Measurements from ENCODE around the gene PPP1R12B.
"Not testable (repeated sequence)": the region's sequence is repeated elsewhere in the genome, so short reads cannot be mapped to it uniquely, and the experiment has no call there.

GRCh38 chr1:202448140-202448539 is 99.6 kb downstream of the PPP1R12B start:
- not testable (repeated sequence) for TF ChIP-seq CTCF (IDR thresholded peaks at IDR 0.05; ENCODE audit: extremely low read depth in 1 of 2, insufficient read depth in 1 of 2, low read depth in 1 of 2, low read length in 2 of 2); EZH2 (IDR thresholded peaks at IDR 0.05; ENCODE audit: borderline replicate concordance, low read depth, low read length, severe bottlenecking); JUN (IDR thresholded peaks at IDR 0.05; ENCODE audit: borderline replicate concordance, insufficient read depth, insufficient read length, low read depth); POLR2A (IDR thresholded peaks at IDR 0.05; ENCODE audit: low read depth, low read length); POLR2AphosphoS5 (IDR thresholded peaks at IDR 0.05; ENCODE audit: insufficient read depth, low read depth, low read length); FOS (IDR thresholded peaks at IDR 0.05; ENCODE audit: borderline replicate concordance, insufficient read depth, low read length); MYC (IDR thresholded peaks at IDR 0.05; ENCODE audit: low read depth, low read length); GATA2 (IDR thresholded peaks at IDR 0.05; ENCODE audit: insufficient read depth, insufficient read length, low read depth, low read length)
- TF ChIP-seq, protein P1, sequence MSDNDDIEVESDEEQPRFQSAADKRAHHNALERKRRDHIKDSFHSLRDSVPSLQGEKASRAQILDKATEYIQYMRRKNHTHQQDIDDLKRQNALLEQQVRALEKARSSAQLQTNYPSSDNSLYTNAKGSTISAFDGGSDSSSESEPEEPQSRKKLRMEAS (IDR thresholded peaks at IDR 0.05; ENCODE audit: insufficient read depth, insufficient read length) = not testable (repeated sequence)
